Skeletal muscle cell (primary cell): Measurements from ENCODE around the gene ASIC3.
A peak's percentile ranks its signal among the peaks of the same experiment; 100 is the strongest.

Experiments used
- DNase-seq: peaks from one replicate; pipeline ENCODE4 v3.0.0-alpha.2; 2010; ENCODE audit warnings: low read depth
- H3K4me3 ChIP-seq: 2 replicates; pipeline ENCODE4 v1.5.1; 2011; ENCODE audit warnings: low read depth, mild to moderate bottlenecking, control low read depth, low read length, moderate library complexity

ASIC3 gene

GRCh38 chr7:151065516-151065915 is 17.2 kb downstream of the ASIC3 start:
- H3K4me3 ChIP-seq = no peak overlapping the region
- DNase-seq = no peak

DNA sequence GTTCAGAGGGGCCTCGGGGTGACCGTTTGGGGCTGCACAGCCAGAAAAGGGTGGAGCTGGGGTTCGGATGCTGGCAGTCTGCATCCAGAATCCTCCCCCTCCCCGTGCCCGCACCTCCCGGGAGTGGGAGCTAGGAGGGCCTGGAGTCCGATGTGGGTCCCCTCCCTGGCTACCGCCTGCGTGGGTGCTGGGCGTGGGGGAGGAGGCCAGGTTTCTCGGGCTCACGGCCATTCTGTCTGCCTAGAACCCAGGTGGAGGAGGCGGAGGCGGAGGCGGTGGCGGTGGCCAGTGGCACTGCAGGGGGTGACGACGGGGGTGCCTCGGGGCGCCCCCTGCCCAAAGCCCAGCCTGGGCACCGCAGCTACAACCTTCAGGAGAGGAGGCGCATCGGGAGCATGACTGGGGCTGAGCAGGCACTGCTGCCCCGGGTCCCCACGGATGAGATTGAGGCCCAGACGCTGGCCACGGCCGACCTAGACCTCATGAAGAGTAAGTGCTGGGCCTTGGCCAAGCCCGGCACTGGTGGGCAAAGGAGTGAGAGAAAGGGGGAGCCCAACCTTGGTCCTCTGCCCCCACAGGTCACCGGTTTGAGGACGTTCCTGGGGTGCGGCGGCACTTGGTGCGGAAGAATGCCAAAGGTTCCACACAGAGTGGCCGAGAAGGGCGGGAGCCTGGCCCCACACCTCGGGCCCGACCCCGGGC is 18.1 kb downstream of the ASIC3 start:
- H3K4me3 ChIP-seq = no peak overlapping the region
- DNase-seq = no peak

DNA sequence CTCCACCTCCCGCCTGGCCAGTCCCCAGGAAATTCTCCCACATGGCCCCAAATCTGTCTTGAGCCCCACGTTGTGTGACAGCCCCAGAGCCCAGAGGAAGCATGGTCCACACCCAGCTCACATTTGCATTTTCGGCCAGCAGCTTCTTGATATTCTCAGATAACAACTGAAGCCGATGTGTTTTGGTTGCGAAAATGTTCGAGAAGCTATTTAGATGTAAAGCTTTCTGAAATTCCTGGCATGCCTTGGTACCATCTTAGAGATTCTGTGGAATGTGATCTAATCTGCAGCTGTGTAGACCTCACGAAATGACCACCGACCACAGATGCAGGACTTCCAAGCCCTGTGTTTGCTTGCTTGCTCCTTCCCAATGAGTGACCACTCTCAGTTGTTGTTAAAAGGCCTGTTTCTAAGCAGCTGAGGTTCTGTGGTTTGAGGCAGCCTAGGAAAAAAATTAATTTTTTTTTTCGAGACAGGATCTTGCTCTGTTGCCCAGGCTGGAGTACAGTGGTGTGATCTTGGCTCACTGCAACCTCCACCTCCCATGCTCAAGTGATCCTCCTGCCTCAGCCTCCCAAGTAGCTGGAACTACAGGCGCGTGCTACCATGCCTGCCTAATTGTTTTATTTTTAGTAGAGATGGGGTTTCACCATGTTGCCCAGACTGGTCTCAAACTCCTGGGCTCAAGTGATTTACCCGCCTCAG is 19.9 kb downstream of the ASIC3 start:
- no peak overlapping the region for H3K4me3 ChIP-seq
- no peak for DNase-seq

DNA sequence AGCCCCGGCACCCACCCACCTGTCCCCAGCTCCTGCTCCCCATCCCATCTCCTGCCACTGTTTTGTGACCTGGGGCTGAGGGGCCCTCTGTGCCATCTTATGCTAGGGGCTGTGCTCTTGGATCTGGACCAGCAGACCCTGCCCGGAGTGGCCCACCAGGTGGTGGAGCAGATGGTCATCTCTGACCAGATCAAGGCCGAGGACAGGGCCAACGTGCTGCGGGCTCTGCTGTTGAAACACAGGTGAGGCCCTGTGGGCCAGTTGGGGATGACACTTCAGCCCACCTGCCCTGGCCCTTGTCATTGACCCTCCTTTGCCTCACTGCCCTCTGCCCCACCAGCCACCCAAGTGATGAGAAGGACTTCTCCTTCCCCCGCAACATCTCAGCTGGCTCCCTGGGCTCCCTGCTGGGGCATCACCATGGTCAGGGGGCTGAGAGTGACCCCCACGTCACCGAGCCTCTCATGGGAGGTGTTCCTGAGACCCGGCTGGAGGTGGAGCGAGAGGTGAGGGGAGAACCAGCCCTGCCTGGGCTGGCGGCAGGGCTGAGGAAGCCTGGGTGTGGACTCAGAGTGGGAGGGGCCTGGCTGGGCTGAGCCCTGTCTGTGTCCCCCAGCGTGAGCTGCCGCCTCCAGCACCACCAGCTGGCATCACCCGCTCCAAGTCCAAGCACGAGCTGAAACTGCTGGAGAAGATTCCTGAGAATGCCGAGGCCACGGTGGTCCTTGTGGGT is 21.7 kb downstream of the ASIC3 start:
- DNase-seq = no peak
- H3K4me3 ChIP-seq = no peak overlapping the region

GRCh38 chr7:151070574-151070960 is 22.2 kb downstream of the ASIC3 start:
- no peak overlapping the region for H3K4me3 ChIP-seq
- DNase-seq = no peak

DNA sequence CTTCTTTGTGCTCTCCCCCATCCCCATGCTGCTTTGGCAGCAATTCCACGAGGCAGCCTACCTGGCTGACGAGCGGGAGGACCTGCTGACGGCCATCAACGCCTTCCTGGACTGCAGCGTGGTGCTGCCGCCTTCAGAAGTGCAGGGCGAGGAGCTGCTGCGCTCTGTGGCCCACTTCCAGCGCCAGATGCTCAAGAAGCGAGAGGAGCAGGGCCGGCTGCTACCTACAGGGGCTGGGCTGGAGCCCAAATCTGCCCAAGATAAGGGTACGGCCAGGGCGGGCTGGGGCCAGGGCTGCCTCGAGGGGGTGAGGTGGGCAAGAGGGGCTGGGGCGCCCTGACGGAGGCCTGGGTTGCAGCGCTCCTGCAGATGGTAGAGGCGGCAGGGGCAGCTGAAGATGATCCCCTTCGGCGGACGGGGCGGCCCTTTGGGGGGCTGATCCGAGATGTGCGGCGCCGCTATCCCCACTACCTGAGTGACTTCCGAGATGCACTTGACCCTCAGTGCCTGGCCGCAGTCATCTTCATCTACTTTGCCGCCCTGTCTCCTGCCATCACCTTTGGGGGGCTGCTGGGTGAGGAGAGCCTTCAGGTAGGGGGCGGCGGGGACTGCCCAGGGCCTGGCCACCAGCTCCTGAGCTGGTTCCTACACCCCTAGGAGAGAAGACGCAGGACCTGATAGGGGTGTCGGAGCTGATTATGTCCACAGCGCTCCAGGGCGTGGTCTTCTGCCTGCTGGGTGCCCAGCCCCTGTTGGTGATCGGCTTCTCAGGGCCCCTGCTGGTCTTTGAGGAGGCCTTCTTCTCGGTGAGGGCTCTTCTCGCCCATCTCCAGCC is 22.9 kb downstream of the ASIC3 start:
- DNase-seq = no peak

DNA sequence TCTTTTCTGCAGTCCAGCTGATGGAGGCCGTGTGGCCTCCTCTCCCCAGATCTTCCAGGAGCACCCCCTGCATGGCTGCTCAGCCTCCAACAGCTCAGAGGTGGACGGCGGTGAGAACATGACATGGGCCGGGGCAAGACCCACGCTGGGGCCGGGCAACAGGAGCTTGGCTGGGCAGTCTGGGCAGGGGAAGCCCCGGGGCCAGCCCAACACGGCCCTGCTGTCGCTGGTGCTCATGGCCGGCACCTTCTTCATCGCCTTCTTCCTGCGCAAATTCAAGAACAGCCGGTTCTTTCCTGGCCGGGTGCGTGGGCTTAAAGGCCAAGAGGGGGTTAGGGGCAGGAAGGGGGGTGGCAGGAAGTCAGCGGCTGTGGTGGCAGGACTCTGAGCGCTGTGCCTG is 25.7 kb downstream of the ASIC3 start:
- DNase-seq = no peak
- H3K4me3 ChIP-seq = no peak overlapping the region

More for the DNA sequence above, 22.9 kb downstream of the ASIC3 start:
- no peak overlapping the region for H3K4me3 ChIP-seq

GRCh38 chr7:151074817-151075661 is 26.7 kb downstream of the ASIC3 start:
- no peak overlapping the region for H3K4me3 ChIP-seq
- no peak for DNase-seq

GRCh38 chr7:151075662-151075971 is 27.3 kb downstream of the ASIC3 start:
- H3K4me3 ChIP-seq = no peak overlapping the region
- no peak for DNase-seq

DNA sequence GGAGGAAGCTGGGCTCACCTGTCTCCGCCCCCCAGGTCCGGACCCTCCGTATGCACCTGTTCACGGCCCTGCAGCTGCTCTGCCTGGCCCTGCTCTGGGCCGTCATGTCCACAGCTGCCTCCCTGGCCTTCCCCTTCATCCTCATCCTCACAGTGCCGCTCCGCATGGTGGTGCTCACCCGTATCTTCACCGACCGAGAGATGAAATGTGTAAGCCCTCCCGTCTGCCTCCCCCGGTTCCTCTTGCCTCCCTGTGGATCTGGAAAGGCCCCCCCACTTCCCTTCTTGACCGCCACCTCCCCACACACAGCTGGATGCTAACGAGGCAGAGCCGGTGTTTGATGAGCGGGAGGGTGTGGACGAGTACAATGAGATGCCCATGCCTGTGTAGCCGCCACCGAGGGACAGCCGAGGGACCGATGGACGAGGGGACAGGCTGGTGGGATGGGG is 27.7 kb downstream of the ASIC3 start:
- no peak for DNase-seq
- no peak overlapping the region for H3K4me3 ChIP-seq

DNA sequence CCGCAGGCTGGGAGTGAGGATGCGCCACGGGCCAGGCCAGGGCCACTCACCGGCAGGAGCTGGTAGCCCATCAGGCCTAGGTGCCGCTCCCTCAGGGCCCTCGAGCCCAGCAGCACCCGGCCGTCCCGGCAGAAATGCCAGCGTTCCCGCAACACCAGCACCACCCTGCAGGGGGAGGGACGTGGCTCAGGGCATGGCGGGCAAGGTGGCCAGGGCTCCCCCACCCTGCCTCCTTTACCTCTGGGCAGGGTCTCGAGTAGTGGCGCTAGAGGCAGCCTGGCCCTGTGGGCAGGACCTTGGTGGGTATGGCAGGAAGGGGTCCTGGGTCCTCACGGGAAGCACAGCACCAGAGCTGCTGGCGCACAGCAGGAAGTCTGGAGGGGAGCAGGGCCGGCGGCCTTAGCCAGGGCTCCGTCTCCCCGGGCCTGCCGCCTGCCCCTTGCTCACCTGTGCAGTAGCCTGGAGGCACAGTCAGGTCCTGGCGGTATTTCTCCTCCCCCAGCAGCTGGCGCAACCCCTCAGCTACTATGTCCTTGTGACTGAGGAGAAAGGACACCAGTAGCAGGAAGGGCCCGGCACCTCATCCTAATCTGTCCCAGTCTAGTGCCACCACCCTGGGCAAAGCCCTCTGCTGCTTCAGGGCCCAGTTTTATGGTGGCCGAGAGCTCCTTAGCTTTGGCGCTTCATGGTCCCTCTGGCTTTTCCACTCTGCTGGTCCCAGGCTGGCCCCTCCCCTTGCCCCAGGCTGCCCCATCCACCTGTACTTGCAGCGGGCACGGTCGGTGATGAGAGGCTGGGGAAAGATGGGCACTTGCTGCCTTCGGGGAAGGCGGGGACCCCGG is 28.8 kb downstream of the ASIC3 start:
- DNase-seq = no peak
- no peak overlapping the region for H3K4me3 ChIP-seq

GRCh38 chr7:151077705-151078232 is 29.4 kb downstream of the ASIC3 start:
- DNase-seq = no peak
- H3K4me3 ChIP-seq = no peak overlapping the region

DNA sequence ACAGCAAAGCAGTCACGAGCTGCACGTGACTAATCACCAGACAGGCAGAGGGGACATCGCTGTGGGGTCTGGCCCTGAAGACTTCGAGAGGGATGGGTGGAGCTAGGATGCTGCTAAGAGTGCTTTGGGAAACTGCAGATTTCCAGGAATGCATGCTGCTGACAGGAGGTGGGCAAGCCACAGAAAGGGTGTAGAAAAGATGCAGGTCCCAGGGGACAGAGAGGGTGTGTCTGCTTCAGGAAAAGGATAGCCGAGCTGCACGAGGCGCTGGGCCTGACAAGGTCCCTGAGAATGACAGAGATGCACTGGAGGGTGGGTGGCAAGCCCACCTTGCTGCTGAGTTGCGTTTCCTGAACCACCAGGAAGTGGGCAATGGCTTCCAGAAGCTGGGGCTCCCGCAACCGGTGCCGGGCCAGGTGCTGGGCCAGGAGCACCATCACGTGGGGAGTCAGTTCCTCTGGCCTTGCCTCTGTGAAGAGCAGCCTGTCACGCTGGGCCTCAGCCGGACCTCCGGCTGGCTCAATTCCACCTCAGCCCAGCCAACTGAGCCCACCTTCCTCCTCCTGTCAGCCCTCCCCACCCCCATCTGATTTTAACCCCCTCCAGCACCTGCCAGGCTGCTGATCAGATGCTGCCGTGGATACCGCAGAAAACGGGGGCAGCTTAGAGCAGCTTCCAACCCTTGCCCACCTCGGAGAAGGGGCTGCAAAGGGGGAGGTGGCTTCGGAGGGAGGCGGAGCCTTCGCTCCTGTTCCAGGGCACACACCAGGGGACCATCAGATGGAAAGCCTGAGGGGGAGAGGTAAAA is 30.1 kb downstream of the ASIC3 start:
- no peak for DNase-seq
- no peak overlapping the region for H3K4me3 ChIP-seq

DNA sequence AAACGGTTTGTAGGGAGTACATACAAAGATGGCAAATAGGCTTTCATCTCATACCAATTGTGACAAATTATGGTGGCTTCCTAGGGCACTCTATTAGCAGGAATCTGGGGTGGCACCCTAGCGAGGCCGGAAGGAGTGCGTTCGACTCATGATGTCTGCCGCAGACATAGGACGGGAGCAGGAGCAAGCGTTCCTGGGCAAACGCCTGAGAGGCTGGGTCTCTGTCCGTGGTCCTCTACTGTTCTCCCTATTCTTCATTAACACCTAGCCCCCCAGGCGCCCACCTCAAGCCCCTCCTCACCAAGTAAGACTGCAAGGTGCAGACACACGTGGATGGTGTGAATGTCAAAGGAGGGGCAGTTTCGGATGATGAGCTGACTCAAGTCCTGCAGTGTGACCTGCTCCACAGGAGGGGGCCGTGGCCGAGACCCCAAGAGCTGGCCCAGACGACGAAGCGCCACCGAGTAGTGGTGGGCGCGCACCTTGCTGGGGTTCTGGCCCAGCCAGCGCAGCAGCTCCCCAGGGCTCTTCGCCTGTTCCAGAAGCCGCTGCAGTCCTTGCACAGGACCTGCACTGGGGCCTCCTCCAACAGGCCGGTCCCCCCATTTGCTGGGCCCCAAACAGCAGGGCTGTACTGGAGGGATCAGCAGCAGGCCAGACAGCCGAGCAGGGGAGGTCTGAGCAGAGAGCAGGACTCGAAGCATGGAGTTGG is 31.0 kb downstream of the ASIC3 start:
- DNase-seq = no peak
- peak overlapping the region; percentile 87 for H3K4me3 ChIP-seq

GRCh38 chr7:151080067-151080521 is 31.8 kb downstream of the ASIC3 start:
- DNase-seq = no peak

DNA sequence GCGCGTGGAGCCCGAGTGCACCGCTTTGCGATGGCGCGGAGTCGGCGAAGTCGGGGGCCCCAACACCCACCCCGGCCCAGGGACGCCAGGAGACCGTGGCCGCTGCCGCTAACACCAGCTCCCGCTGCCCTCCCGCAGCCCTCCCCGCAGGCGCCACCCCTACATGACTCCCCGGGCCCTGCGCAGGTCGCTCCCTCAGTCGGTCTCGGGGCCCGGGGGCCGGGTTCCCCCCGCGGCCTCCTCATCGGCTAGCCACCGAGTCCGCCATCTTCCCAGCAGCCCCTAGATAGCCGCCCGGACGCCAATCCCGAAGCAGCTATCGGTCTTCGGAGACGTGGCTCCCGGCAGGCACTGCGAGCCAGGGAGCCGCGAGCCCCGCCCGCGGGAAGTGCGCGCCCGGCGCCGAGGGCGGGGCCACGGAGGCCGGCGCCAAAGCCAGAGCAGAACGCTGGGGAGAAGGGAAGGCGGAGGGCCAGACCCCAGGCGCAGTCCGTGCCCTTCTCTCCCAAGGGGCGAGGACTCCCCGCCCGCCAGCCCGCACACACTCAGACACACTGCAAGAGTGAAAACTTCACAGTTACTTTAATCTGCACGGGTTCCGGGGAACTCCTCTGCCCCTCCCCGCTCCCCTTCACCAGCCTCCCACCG is 32.3 kb downstream of the ASIC3 start, which contains the start of gene FASTK:
TSS of gene FASTK (minus strand) at position 288 of the 648 bp plus-strand sequence. CDS start at position 245, 43 bp downstream.
- DNase-seq = peak; percentile 67
- peak within 1 kb of the TSS; percentile 87 for H3K4me3 ChIP-seq

More at GRCh38 chr7:151080067-151080521, 31.8 kb downstream of the ASIC3 start:
- peak overlapping the region; percentile 87 for H3K4me3 ChIP-seq
